Activated CD8-positive, alpha-beta memory T cell treated with anti-CD3 and anti-CD28 coated beads for 24 hours (primary cell): Measurements from ENCODE around the gene PPP2R2D.

ENCODE experiments used
- DNase-seq: peaks from one replicate; pipeline ENCODE4 v3.0.0-alpha.2; 2020

The PPP2R2D gene

DNA sequence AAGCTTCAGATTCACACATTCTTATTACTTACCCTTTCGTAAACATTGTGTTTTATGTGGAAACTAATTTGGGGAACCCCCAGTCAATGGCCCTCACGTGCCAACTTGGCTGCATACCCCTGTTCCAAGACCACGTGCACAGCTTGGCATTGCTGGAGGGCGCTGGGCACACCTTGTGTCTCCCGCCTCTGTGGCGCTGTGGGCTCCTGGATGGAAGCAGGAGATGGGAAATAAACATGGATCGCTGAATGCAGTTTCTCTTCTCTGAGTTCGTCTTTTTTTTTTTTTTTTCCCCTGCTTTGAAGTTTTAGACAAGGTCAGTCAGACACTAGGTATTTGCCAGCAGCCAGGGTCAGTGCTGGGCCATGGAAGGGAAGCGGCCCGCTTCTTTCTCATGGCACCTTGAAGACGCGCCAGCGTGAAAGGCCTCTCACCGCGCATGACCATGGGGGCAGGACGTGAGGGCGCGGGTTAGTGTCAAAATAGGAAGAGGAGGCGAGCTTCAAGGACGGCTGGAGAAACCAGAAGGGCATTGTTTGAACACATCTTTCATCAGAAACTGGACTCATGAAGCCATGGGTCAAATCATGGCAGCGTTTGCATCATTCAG is 53.7 kb downstream of the PPP2R2D start:
- no peak for DNase-seq

DNA sequence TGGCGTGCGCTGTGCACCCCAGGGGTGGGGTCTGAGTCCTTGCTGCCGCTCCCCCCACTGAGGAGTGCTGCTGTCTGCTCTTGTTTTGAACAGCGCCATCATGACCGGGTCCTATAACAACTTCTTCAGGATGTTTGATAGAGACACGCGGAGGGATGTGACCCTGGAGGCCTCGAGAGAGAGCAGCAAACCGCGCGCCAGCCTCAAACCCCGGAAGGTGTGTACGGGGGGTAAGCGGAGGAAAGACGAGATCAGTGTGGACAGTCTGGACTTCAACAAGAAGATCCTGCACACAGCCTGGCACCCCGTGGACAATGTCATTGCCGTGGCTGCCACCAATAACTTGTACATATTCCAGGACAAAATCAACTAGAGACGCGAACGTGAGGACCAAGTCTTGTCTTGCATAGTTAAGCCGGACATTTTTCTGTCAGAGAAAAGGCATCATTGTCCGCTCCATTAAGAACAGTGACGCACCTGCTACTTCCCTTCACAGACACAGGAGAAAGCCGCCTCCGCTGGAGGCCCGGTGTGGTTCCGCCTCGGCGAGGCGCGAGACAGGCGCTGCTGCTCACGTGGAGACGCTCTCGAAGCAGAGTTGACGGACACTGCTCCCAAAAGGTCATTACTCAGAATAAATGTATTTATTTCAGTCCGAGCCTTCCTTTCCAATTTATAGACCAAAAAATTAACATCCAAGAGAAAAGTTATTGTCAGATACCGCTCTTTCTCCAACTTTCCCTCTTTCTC is 55.0 kb downstream of the PPP2R2D start:
- DNase-seq, result no peak

DNA sequence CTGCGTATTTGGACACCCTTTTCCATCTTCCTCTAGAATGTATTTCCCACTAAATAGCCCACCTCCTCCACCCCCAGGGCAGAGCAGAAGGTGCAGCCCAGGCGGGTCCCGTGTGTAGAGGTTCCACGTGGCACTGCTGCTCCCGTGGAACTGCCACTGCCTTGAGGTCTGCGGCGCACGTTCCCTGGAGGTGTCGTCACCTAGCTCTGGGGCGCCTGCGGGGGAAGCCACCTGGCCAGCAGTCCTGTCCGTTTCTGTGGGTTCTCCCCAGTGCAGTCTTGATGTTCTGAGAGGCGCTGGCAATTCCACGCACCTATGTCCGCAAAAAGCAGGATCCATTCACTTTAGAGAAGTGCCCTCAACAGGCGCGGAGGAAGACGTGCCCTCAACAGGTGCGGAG is 59.0 kb downstream of the PPP2R2D start:
- DNase-seq, result no peak

DNA sequence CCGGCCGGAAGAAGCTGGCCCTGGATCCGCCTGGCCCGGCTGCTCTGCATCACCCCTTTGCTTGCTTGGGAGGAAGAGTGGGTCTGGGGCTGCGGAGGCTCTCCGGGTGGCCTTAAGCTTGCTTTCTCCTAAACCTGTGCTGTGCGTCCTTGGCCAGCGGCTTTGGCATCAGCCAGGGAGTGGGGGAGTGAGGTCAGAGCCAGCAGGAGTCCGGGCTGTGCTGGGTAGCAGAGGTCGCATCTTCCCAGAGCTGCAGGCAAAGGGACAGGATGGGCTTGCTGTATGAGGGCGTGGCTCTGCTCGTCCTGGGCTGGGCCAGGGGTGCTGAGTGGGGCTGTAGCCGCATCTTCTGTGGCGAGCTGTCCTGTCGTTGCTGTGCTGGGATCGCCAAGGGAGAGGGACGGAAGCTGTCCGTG is 59.8 kb downstream of the PPP2R2D start:
- DNase-seq, result no peak

DNA sequence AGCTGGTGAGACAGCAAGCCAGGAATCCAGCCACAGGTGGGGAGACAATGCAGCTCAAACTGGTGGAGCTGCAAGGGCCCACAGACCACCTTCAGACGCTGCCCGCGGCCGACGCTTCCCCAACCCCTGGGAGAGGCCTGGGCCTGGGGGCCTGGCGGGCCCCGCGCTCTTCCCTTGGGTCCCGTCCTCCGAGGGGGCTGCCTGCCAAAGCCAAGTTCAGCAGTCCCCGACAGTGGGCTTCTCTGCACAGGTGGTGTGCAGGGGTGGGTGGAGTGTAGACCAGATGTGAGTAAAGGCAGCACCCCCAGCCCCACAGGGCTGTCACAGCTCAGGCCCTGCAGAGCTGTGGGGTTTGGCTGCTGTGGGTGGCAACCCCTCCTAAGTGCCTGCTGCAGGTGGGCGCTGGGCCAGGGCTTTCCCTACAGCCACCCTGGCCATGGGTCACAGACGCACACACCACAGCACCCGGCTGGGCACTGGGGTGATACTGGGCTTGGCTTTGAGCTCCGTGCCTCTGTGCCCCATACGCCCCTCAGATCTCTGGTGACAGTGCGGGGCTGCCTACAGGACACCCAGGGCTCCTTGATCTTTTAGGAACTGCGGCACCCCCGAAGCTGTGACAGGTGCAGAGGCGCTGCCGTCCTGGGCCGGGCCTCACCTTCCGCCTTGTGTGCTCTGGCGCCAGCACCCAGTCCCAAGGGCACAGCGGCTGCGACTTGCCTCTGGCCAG is 60.4 kb downstream of the PPP2R2D start:
- no peak for DNase-seq

DNA sequence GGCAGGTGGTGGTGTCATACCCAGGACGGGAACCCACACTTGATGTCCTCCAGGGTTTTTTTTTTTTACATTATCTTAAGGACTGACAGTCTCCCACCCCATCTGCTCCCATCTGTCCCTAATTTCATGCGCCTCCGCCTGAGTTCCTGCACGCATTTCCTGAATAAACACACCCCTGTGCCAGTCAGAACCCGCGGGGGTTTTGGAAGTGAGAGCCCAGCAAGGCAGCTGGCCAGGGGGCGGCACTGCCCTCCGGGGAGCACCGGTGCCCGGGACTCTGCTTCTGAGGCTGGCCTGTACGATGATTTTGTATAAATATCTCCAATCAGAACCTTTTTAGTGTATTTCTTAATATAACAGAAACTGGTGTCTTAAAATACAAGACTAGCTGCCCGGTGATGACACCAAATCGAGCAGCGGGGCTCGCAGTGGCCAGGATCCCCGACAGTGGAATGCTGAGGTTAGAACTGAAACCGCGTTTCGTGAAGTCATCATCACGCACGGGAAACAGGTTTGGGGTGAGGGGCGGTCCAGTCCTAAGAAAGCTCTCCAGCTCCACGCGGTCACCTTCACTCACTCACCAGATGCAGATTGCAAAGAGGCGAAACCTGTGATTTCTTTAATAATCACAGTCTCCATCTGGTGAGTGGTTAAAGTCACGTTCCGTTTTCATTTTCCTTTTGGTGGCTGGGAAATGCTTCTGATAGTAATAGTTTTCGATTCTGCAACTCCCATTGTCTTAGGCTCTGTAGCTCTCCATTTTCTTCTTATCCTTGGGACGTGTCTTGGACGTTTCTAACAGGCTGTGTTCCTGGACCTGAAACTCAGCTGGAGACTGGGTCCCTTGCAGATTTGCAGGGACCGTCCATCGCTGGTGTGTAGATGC is 61.2 kb downstream of the PPP2R2D start:
- DNase-seq, result no peak

DNA sequence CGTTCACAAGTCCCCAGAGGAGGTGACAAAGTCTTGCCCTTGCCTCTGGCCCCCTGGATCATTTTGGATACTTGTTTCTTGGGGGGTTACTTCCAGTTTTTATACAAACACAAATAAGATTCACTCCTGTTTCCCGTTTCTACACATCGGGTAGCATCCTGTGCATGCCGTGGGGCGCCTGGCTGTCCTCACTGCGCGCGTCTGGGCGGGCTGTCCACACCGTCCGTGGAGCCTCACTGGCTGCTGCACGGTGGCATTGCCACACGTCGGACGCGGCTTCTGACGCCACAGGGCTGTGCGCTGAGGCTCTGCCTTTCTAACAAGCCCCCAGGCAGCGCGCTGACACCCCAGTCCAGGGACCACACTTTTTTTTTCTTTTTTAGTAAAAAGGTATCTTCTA is 62.5 kb downstream of the PPP2R2D start:
- no peak for DNase-seq

DNA sequence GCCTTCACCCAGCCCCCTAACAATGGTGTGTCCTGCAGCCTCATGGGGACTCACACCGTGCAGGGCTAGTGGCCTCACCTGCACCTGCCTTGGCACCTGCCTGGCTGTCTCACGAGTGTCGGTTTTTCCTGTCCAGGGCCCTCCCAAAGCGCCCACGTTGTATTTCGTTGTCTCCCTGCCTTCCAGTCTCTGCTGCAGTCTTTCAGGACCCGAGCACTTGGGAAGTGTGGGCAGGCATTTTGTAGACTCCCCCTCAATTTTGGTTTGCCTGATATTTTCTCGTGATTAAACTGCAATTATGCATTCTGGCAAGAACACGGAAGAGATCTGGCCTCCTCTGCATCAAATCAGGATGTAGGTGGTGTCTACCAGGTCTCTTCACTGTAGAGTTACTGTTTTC is 63.0 kb downstream of the PPP2R2D start:
- no peak for DNase-seq

DNA sequence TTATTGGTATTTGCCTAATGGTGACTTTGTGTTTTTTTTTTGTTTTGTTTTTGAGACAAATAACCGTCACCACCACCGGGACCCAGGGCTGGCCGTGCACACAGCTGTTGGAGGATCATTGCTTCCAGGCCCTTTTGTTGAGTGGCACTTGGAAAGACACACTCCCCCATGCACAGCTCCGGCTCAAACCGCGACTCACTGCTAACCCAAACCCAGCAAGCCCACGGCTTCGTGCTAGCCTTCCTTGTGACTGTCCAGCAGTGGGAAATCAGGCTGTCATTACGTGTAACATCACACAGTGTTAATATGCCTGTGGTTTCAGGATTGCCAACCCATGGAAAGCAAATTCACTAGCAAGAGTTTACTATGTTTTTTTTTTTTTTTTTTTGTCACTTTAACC is 63.5 kb downstream of the PPP2R2D start:
- DNase-seq, result no peak

DNA sequence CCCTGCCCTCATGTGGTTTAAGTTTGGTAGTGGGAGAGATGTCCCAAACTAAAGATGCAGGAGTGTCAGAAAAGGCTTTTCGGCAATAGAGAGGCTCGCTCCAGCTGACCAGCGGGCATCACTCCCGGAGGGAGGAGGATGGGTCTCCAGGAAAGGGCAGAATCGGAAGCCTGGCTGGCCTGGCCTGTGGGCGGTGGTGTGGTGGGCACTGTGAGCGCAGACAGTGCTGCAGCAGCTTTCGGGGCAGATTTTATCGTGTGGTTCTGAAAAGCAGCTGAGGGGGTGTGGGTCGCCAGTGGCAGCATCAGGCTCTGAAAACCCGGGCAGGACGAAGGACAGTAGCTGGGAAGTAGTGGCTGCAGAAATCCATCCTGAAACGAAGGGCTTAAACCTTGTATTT is 68.1 kb downstream of the PPP2R2D start:
- DNase-seq, result no peak

DNA sequence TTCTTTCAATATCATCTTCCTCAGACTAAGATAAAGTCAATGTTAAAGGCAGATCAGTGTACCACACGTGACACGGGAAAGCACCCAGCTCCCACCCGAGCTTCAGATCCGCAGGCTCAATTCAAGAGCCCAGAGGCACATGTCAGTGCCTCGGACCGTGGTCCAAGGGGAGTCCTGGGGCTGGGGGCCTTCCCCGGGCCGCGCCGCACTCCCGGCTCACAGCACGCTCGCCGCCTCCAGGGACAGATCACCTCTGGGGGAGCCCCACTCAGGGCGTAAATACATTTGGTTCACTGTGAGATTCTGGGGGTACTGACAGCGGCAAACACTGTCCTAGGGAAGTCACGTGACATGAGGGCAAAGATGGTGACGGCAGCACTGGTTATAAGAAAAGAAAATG is 70.1 kb downstream of the PPP2R2D start:
- DNase-seq, result no peak

DNA sequence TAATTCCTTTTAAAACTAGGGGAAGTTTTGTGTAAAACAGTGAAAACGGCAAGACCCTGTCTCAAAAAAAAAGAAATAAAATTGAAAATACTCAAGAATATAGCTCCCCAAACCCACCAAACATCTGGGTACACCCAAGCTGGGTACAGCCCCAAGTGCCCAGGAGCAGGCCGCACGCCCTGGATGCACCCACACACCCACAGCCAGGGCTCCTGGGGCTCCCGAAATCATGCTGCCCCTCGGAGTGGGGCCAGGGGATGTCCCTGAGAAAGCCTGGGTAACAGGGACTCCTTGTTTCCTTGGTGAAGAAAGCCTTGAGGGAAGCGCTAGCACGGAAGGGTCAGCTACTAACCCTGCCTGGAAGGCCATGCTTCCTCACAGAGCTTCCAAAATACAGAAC is 70.8 kb downstream of the PPP2R2D start:
- DNase-seq, result no peak

DNA sequence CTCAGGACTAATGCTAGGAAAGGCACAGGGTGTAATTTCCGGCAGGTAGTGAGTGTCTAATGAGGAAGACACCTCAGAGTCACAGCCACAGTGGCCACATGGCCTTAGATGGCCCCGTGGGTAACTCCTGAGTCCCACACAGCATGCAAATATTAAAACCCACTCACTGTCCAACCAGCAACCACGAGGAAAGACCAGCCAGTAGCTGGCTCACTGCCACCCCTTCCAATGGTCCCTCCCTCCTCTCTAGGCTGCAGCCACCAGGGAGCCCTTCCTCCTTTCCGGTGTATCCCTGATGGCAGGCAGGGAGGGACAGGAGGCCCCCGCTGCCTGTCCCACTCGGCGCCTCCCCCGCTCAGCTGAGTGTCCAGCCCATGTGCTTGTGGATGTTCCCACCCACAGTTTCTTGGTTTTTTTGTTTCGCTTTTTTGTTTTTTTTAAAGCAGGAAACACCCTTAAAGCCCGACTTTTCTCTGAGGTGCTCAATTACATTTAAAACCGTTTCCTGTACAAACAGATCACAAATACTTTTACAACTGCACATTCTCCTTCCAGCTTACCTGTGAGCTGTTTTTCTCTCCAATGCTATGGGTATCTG is 71.8 kb downstream of the PPP2R2D start:
- DNase-seq, result peak; percentile 69

DNA sequence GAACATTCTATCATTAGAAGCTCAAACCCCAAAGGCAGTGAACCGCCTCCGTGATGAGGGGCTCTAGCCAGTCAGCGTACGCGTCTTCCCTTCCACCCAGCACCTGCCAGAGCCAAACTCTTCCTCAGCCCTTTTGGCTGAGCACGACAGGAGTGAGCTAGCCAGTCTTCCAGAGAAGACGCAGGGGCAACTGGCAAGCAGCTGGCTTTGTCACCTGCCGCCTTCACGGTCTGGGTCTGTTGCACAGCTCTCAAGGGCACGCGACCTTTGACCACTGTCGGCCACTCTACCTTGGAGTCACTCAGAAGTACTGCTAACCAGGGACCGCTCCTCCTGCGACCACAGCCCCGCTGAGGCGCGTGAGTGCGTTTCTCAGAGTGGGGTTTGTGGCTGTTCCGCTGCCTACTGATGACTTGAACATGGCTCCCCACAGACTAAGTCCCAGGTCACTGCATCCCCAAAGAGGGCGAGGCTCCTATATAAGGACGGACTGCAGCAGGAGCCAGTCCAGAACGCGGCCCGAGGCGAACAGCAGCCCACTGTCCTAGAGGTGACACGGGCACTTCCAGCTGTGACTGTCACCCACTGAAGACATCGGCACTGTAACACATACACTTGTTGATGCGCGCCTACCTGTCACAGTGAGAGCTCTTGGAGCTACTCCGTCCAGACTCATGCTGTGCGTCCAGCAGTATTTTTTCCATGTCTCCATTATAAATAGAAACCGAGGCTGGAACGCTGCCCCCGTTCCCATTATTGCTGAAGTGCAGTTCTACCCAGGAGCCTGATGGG is 72.5 kb downstream of the PPP2R2D start:
- DNase-seq, result peak; percentile 68

DNA sequence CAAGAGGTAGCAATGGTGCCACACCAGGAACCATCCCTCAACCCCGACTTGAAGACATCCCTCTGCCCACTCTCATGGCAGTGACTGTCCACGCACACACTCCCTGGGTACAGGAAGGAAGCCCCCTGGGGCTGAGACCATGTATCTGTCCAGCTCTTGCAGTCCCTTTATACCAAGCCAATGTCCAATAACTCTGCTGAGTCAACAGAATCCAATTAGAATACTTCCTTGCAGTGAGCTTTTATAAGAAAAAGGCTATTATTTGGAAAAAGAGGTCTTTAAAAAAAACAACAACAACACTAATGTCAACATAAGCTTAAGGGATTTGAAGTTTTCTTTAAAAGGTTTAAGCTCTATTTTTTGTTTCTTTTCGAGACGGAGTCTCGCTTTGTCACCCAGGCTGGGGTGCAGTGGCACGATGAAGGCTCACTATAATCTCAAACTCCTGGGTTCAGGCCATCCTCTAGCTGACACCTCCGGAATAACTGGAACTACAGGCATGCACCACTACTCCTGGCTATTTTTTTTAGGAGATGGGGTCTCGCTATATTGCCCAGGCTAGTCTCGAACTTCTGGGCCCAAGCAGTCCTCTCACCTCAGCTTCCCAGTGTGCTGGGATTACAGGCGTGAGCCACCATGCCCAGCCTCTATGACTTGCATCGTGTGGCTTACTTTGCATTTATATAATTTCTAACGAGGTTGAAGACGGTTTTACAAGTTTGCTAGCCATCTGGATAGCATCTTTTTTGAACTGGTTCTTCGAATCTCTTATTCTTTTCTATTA is 73.4 kb downstream of the PPP2R2D start:
- DNase-seq, result no peak

DNA sequence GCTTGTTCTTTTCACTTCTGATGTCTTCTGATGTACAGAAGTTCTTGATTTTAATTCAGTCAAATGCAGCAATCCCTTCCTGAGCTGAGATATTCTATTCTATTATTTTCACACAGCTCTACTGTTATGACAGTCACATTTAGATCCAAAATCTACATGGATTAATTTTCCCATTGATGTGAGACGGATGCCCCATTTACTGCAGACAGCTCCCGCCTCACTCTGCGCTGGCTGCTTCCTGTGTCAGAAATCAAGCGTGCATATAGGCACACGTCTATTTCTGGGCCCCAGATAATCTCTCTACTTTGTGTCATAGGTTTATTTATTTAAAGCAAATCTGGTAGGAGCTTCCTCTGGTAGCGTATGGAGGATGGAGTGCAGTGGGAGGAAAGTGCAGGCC is 74.2 kb downstream of the PPP2R2D start:
- no peak for DNase-seq

DNA sequence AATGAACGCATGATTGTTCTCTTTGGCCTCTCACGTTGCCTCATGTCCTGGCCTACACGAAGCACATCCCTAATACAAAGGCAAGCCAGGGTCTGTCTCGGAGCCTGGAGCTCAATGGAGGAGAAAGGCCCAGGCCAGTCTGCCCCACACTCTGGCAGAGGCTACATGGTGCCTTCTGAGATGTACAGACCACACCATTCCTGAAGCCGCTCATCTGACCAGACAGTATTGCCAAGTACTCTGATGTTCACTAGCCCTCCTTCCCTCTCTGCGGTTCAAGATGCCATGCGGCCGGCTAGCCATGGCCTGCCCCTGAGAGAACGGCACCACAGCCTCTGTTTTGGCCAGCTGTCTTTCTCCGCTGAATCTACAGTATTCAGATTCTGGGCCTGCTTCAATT is 75.0 kb downstream of the PPP2R2D start:
- no peak for DNase-seq

DNA sequence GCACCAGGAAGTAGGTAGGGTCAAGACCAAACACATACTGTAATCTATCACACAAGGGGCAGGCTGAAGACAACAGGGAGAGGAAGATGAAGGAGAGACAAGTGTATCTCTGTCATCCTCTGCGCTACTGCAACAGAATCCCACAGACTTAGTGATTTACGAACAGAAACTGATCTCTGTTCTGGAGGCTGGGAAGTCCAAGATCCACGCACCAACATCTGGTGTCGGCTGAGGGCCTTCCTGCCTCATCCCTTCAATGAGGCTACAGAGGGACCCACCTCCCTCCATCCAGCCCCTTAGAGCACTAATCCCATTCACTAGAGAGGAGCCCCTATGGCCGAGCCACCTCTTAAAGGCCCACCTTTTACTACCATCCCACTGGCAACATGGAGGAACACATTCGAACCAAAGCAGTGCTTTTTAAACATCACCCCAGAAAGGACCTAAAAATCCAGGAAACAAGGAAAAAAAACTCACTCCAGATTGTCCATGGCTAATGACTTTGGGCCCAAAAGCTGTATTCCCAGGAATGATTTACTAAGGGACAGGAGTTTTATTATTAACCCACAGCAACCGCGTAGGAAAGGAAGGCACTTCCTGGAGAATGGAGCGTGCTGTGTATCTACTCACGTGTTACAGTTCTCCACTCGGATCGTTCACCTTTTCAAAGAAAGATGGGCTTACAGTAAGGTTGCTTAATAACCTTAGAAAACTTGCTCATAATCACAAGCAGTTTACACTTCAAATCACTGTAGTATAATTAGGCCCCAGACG is 76.7 kb downstream of the PPP2R2D start:
- no peak for DNase-seq

DNA sequence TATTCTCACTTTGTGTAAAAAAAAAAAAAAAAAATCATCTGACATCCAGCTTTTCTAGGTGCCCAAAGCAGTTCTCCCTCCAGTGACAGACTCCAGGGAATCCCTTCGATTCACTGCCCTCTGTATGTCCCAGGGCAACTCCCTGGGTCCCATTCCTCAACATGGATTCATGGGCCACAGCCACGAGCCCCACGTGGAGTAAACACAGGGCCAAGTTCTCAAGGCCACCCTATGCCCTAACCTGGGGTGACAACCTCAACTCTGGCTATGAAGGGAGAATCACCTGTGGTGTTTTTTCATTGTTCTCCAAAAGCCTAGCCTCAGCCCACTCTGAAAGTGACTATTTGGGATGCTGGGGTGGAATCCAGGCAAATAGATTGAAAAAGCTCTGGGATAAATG is 77.6 kb downstream of the PPP2R2D start:
- no peak for DNase-seq

DNA sequence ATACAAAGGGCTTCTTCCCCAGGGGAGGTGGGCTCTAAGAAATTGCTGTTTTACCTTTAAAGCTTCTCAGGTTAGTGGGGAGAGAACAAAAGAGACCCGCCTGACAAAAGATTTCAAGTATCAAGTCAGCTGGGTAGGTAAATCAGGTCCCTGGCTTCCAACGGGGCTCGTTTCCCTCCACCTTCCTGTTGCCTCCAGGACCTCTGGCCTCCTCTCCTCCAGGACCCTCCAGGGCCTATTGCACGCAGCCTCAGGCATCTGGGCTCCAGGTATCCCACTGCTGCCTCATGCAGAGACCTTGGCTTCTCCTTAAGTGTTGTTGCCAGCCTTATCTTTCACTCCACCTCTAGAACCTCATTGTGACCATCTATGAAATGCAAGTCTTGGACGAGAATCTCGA is 78.0 kb downstream of the PPP2R2D start:
- DNase-seq, result no peak
